Neural progenitor cell (in vitro differentiated cells): Measurements from ENCODE around the gene TECTB. TPM values are rescaled to one million over a fixed set of nuclear protein-coding genes. Genes with fewer than 3 reads are reported as not detected.

Experiments
- DNase-seq: peaks from one replicate; pipeline ENCODE4 v3.0.0-alpha.2; 2016; ENCODE audit warnings: low spot score
- H2AFZ ChIP-seq: fragments of 200-600 bp; sonication (generic); replicated peaks from 2 replicates; pipeline ENCODE4 v1.6.1; 2016; ENCODE audit warnings: antibody characterized with exemption
- H3F3A ChIP-seq: fragments of 200-600 bp; sonication (generic); 2 replicates; pipeline ENCODE4 v1.6.1; 2016; ENCODE audit warnings: antibody characterized with exemption, low read depth
- H3K27ac ChIP-seq: fragments of 200-600 bp; sonication (generic); 2 replicates; pipeline ENCODE4 v1.5.1; 2016; ENCODE audit warnings: mild to moderate bottlenecking
- H3K27me3 ChIP-seq: fragments of 200-600 bp; sonication (generic); 2 replicates; pipeline ENCODE4 v1.6.1; 2016; ENCODE audit warnings: mild to moderate bottlenecking, moderate library complexity
- H3K36me3 ChIP-seq: fragments of 200-600 bp; sonication (generic); 2 replicates; pipeline ENCODE4 v1.5.1; 2016
- H3K4me1 ChIP-seq: fragments of 200-600 bp; sonication (generic); 2 replicates; pipeline ENCODE4 v1.6.1; 2016; ENCODE audit warnings: mixed run types
- H3K4me2 ChIP-seq: fragments of 200-600 bp; sonication (generic); 2 replicates; pipeline ENCODE4 v1.6.1; 2016
- H3K4me3 ChIP-seq: fragments of 200-600 bp; sonication (generic); 2 replicates; pipeline ENCODE4 v1.5.1; 2016
- H3K79me2 ChIP-seq: fragments of 200-600 bp; sonication (generic); 2 replicates; pipeline ENCODE4 v1.6.1; 2016; ENCODE audit warnings: low read depth
- H3K9ac ChIP-seq: fragments of 200-600 bp; sonication (generic); 2 replicates; pipeline ENCODE4 v1.6.1; 2016
- H3K9me3 ChIP-seq: fragments of 200-600 bp; sonication (generic); 2 replicates; pipeline ENCODE4 v1.5.1; 2016; ENCODE audit warnings: low read depth
- H4K20me1 ChIP-seq: fragments of 200-600 bp; sonication (generic); 2 replicates; pipeline ENCODE4 v1.6.1; 2016; ENCODE audit warnings: low read depth
- H3K27ac Mint-ChIP-seq: 3 replicates; pipeline ENCODE4 v1.8.0; 2021; ENCODE audit warnings: mixed read lengths
- H3K27me3 Mint-ChIP-seq: 2 replicates; pipeline ENCODE4 v1.8.0; 2022; ENCODE audit warnings: low read depth, mild to moderate bottlenecking, inconsistent platforms, moderate library complexity, mixed read lengths; ENCODE audit not compliant: insufficient read depth
- H3K36me3 Mint-ChIP-seq: 3 replicates; pipeline ENCODE4 v1.8.0; 2021; ENCODE audit warnings: mixed read lengths
- H3K4me1 Mint-ChIP-seq: 3 replicates; pipeline ENCODE4 v1.8.0; 2021; ENCODE audit warnings: mixed read lengths
- H3K4me3 Mint-ChIP-seq: 3 replicates; pipeline ENCODE4 v1.8.0; 2021; ENCODE audit warnings: mild to moderate bottlenecking, moderate library complexity, mixed read lengths
- H3K9me3 Mint-ChIP-seq: 3 replicates; pipeline ENCODE4 v1.8.0; 2020; ENCODE audit warnings: mixed read lengths
- CTCF ChIP-seq: fragments of 200-600 bp; sonication (generic); IDR thresholded peaks from 2 replicates; pipeline ENCODE4 v1.5.1; 2017; ENCODE audit warnings: antibody characterized with exemption, mild to moderate bottlenecking
- EZH2 ChIP-seq: fragments of 200-600 bp; sonication (generic); IDR thresholded peaks from 2 replicates; pipeline ENCODE4 v1.6.1; 2017; ENCODE audit warnings: antibody characterized with exemption, mild to moderate bottlenecking, moderate library complexity
- EZH2phosphoT487 ChIP-seq: fragments of 200-600 bp; sonication (generic); IDR thresholded peaks from 2 replicates; pipeline ENCODE4 v1.6.1; 2017; ENCODE audit warnings: antibody characterized with exemption
- total RNA-seq: library from RNA; depleted of rRNA; stranded (reverse); fragments of >200 nt; gene quantifications from 2 replicates; pipeline ENCODE4 v1.2.3, GENCODE V29; 2015; ENCODE audit warnings: low replicate concordance

The TECTB gene
- total RNA-seq, 1 donor from 2014 or later: not detected

DNA sequence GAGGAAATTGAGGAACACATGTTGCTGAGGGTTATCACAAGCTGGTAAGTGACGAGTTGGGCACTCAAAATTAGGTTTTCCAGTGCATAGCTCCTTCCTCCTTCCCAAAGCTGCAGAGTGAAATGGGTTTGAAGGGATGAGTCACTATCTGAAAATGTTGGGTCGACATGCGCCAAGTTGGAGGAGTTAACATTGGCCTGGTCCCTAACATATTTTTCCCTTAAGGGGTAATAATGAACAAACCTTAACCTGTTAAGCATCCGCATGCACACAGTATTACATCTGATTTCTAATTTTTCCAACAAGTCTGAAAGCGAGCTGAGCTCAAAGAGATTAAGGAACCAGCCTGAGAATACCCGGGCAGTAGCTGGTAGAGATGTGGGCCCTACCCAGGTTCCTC, 20.7 kb upstream of the TECTB start:
- no peak overlapping the region for H3K4me3 Mint-ChIP-seq
- no peak overlapping the region for H3K27ac ChIP-seq
- no peaks in the 10 kb centered on the region for H3K9me3 Mint-ChIP-seq
- DNase-seq: no peak
- no peaks in the 10 kb centered on the region for H4K20me1 ChIP-seq
- TF ChIP-seq EZH2phosphoT487: no peak
- H2AFZ ChIP-seq: no peak overlapping the region
- no peaks in the 10 kb centered on the region for H3K27me3 ChIP-seq
- H3K27me3 Mint-ChIP-seq: no peaks in the 10 kb centered on the region
- no peaks in the 10 kb centered on the region for H3F3A ChIP-seq
- H3K9ac ChIP-seq: no peak overlapping the region
- no peaks in the 10 kb centered on the region for H3K9me3 ChIP-seq
- H3K79me2 ChIP-seq: no peaks in the 10 kb centered on the region
- no peaks in the 10 kb centered on the region for H3K36me3 Mint-ChIP-seq
- peaks cover 5% of the 10 kb centered on the region for H3K4me1 ChIP-seq
- H3K27ac Mint-ChIP-seq: no peak overlapping the region
- H3K36me3 ChIP-seq: no peaks in the 10 kb centered on the region
- no peak overlapping the region for H3K4me3 ChIP-seq
- no peak overlapping the region for H3K4me2 ChIP-seq
- H3K4me1 Mint-ChIP-seq: peaks cover 11% of the 10 kb centered on the region

DNA sequence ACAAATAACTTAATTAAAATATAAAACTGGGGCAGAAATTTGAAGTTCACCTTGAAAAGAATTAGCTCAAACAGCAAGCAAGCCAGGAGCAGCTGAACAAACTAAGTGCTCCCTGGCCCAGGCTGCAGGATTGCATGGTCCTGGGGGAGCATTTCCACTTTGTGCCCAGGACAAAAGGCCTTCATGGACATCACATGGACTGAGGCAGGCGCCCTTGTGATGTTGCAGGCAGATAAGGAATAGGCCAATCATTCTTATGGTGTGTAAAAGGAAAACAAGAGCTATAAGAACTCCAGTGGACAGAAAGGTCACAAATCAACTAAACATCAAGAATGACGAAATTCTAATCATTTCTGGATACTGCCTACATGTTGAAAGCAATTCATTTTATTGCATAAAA, 17.5 kb upstream of the TECTB start:
- H3K9ac ChIP-seq: no peak overlapping the region
- no peaks in the 10 kb centered on the region for H3K9me3 ChIP-seq
- no peaks in the 10 kb centered on the region for H3K9me3 Mint-ChIP-seq
- H3K27me3 ChIP-seq: no peaks in the 10 kb centered on the region
- H3K36me3 Mint-ChIP-seq: no peaks in the 10 kb centered on the region
- no peak overlapping the region for H2AFZ ChIP-seq
- no peaks in the 10 kb centered on the region for H3K36me3 ChIP-seq
- DNase-seq: no peak
- H3K4me2 ChIP-seq: no peak overlapping the region
- H3K27ac Mint-ChIP-seq: no peak overlapping the region
- no peak overlapping the region for H3K27ac ChIP-seq
- H3K4me3 Mint-ChIP-seq: no peak overlapping the region
- peaks cover 10% of the 10 kb centered on the region for H3K4me1 Mint-ChIP-seq
- H3F3A ChIP-seq: no peaks in the 10 kb centered on the region
- H4K20me1 ChIP-seq: no peaks in the 10 kb centered on the region
- H3K4me1 ChIP-seq: no peaks in the 10 kb centered on the region
- TF ChIP-seq CTCF: no peak
- no peak for TF ChIP-seq EZH2
- TF ChIP-seq EZH2phosphoT487: no peak
- H3K4me3 ChIP-seq: no peak overlapping the region
- H3K79me2 ChIP-seq: no peaks in the 10 kb centered on the region
- no peaks in the 10 kb centered on the region for H3K27me3 Mint-ChIP-seq

- Histone ChIP-seq H3K9me3 (no peaks in the 10 kb centered on the region), H3K4me3 (no peak overlapping the region), H3K36me3 (no peaks in the 10 kb centered on the region), H3K79me2 (no peaks in the 10 kb centered on the region), H2AFZ (no peak overlapping the region), H3F3A (no peaks in the 10 kb centered on the region), H3K4me1 (no peaks in the 10 kb centered on the region), H3K9ac (no peak overlapping the region), H3K27ac (no peak overlapping the region), H4K20me1 (no peaks in the 10 kb centered on the region), H3K4me2 (no peak overlapping the region), H3K27me3 (no peaks in the 10 kb centered on the region)
- no peaks in the 10 kb centered on the region for H3K4me1 Mint-ChIP-seq
- H3K4me3 Mint-ChIP-seq: no peak overlapping the region
- TF ChIP-seq EZH2phosphoT487: no peak
- TF ChIP-seq EZH2: no peak
- DNase-seq: no peak
- H3K27ac Mint-ChIP-seq: no peak overlapping the region
- no peaks in the 10 kb centered on the region for H3K27me3 Mint-ChIP-seq
- no peaks in the 10 kb centered on the region for H3K9me3 Mint-ChIP-seq
- no peaks in the 10 kb centered on the region for H3K36me3 Mint-ChIP-seq
These were observed 13.9 kb upstream of the TECTB start for GRCh38 chr10:112269266-112269665.

DNA sequence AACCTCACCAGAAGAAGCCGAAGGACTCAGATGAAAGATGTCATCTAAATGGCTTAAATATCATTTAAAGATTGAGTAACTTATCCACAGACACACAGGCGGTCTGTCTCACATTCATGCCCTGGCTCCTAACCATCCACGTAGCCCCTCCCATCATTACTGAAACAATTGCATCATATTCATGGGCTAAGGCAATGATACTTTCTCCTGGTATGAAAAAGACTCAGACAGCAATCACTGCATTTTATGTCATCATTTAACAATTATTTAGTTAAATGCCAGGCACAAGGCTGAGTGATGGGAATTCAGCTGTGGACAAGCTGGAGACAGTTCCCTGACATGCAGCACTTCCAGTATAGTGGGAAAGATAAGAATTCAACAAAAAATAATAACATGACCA, 11.2 kb upstream of the TECTB start:
- H3K27ac ChIP-seq: no peak overlapping the region
- no peaks in the 10 kb centered on the region for H3K36me3 ChIP-seq
- H4K20me1 ChIP-seq: no peaks in the 10 kb centered on the region
- Mint-ChIP-seq H3K4me1 (no peaks in the 10 kb centered on the region), H3K27me3 (no peaks in the 10 kb centered on the region), H3K27ac (no peak overlapping the region), H3K36me3 (no peaks in the 10 kb centered on the region), H3K9me3 (no peaks in the 10 kb centered on the region), H3K4me3 (no peak overlapping the region)
- no peaks in the 10 kb centered on the region for H3K9me3 ChIP-seq
- TF ChIP-seq EZH2 (no peak), CTCF (no peak), EZH2phosphoT487 (no peak)
- H3K4me2 ChIP-seq: no peak overlapping the region
- no peaks in the 10 kb centered on the region for H3K4me1 ChIP-seq
- no peak overlapping the region for H3K9ac ChIP-seq
- no peaks in the 10 kb centered on the region for H3K79me2 ChIP-seq
- H3K27me3 ChIP-seq: no peaks in the 10 kb centered on the region
- H2AFZ ChIP-seq: no peak overlapping the region
- H3K4me3 ChIP-seq: no peak overlapping the region
- H3F3A ChIP-seq: no peaks in the 10 kb centered on the region
- DNase-seq: no peak
